GM21786 (cell line): Measurements from ENCODE around the gene ARHGAP28.

ENCODE experiments used
- ATAC-seq: cut with Tn5 transposase; IDR thresholded peaks from one replicate; pipeline ENCODE4 v1.9.1; 2021; ENCODE audit not compliant: unreplicated experiment

ARHGAP28 gene

GRCh38 chr18:6732952-6733351, 3.4 kb downstream of the ARHGAP28 start:
- ATAC-seq = no peak

- ATAC-seq = no peak
Measured at GRCh38 chr18:6733758-6734157, 4.2 kb downstream of the ARHGAP28 start.

GRCh38 chr18:6734726-6735430, 5.4 kb downstream of the ARHGAP28 start:
- ATAC-seq = no peak

GRCh38 chr18:6737833-6738232, 8.3 kb downstream of the ARHGAP28 start:
- ATAC-seq = no peak

- ATAC-seq = no peak
Measured at GRCh38 chr18:6738622-6739021, 9.1 kb downstream of the ARHGAP28 start.

- ATAC-seq = no peak
Measured at GRCh38 chr18:6741232-6741663, 11.7 kb downstream of the ARHGAP28 start.

- ATAC-seq = no peak
Measured at GRCh38 chr18:6741786-6742185, 12.3 kb downstream of the ARHGAP28 start.

GRCh38 chr18:6743999-6744398, 14.5 kb downstream of the ARHGAP28 start:
- no peak for ATAC-seq

- ATAC-seq = no peak
Measured at GRCh38 chr18:6744816-6745455, 15.4 kb downstream of the ARHGAP28 start.

- no peak for ATAC-seq
Measured at GRCh38 chr18:6745504-6746031, 16.1 kb downstream of the ARHGAP28 start.

- ATAC-seq = no peak
Measured at GRCh38 chr18:6746386-6746960, 17.0 kb downstream of the ARHGAP28 start.

GRCh38 chr18:6747646-6748045, 18.1 kb downstream of the ARHGAP28 start:
- ATAC-seq = no peak

- ATAC-seq = no peak
Measured at GRCh38 chr18:6748241-6748640, 18.7 kb downstream of the ARHGAP28 start.

GRCh38 chr18:6750411-6750810, 20.9 kb downstream of the ARHGAP28 start:
- ATAC-seq = no peak

- no peak for ATAC-seq
Measured at GRCh38 chr18:6751222-6751621, 21.7 kb downstream of the ARHGAP28 start.

GRCh38 chr18:6752202-6752860, 22.8 kb downstream of the ARHGAP28 start:
- no peak for ATAC-seq

GRCh38 chr18:6755107-6755506, 25.6 kb downstream of the ARHGAP28 start:
- ATAC-seq = no peak

GRCh38 chr18:6757931-6758330, 28.4 kb downstream of the ARHGAP28 start:
- no peak for ATAC-seq

GRCh38 chr18:6759579-6759978, 30.1 kb downstream of the ARHGAP28 start:
- no peak for ATAC-seq

- no peak for ATAC-seq
Measured at GRCh38 chr18:6763524-6763923, 34.0 kb downstream of the ARHGAP28 start.

- ATAC-seq = no peak
Measured at GRCh38 chr18:6764382-6764781, 34.9 kb downstream of the ARHGAP28 start.

- no peak for ATAC-seq
Measured at GRCh38 chr18:6773777-6774176, 44.3 kb downstream of the ARHGAP28 start.
